HepG2 (cell line): Measurements from ENCODE around the gene NCLN. TPM values are rescaled to one million over a fixed set of nuclear protein-coding genes. Genes with fewer than 3 reads are reported as not detected.

Experiments
- ATAC-seq: fragments of 200-7000 bp; cut with Tn5 transposase; 3 replicates; pipeline ENCODE4 v1.9.1; 2020; ENCODE audit warnings: mild to moderate bottlenecking, moderate library complexity
- BruUV-seq: library from RNA; stranded (reverse); fragments of 400-500 nt; replicated peaks from 2 replicates; lab custom pipeline; 2021; lab: Mats Ljungman, UMichigan
- CTCF ChIA-PET: fragments of 300-600 bp; formaldehyde crosslinking; extraction: SDS; loops from one replicate; lab custom pipeline; 2021; ENCODE audit warnings: low total read pairs, inconsistent platforms, low intra/inter-chr PET ratio; lab: Yijun Ruan, JAX
- POLR2A ChIA-PET: fragments of 350-600 bp; sonication (Branson Sonifier 250); formaldehyde crosslinking; loops from one replicate; lab custom pipeline; 2020; ENCODE audit warnings: antibody characterized with exemption, inconsistent platforms; lab: Yijun Ruan, JAX
- DNase-seq: peaks from one replicate; pipeline ENCODE4 v3.0.0-alpha.2; 2015; ENCODE audit warnings: low spot score
- FAIRE-seq: peaks from 3 replicates; lab custom pipeline; 2011; peaks lifted over from hg19 to GRCh38; lab: Jason Lieb, UNC
- H2AFZ ChIP-seq: one replicate; pipeline ENCODE4 v1.6.1; 2011; ENCODE audit warnings: low read length, inconsistent platforms
- H3K27ac ChIP-seq: fragments of 300-600 bp; 3 replicates; pipeline ENCODE4 v1.8.0; 2011; ENCODE audit warnings: mixed run types, mild to moderate bottlenecking, mixed read lengths, low read length, inconsistent platforms; ENCODE audit not compliant: insufficient read depth; ENCODE audit errors: extremely low read length
- H3K27me3 ChIP-seq, 2 experiments: fragments of 200-600 bp in 1 of 2; 2 replicates in 1 of 2; 3 replicates in 1 of 2; pipeline versions ENCODE4 v1.6.0 to v1.8.0; 2011; ENCODE audit warnings: low read length in 2 of 2, mild to moderate bottlenecking in 2 of 2, moderate library complexity in 2 of 2, inconsistent platforms in 1 of 2; ENCODE audit not compliant: insufficient read depth in 2 of 2, control insufficient read depth in 1 of 2
- H3K36me3 ChIP-seq, 2 experiments: fragments of 200-600 bp in 1 of 2; replicated peaks in 1 of 2; 2 replicates in 1 of 2; 3 replicates in 1 of 2; pipeline versions ENCODE4 v1.5.1 to v1.8.0; 2011; ENCODE audit warnings: low read length in 2 of 2, inconsistent platforms in 1 of 2; ENCODE audit not compliant: insufficient read depth in 2 of 2, control insufficient read depth in 1 of 2
- H3K4me1 ChIP-seq: 2 replicates; pipeline ENCODE4 v1.5.1; 2012; ENCODE audit warnings: low read length, inconsistent platforms; ENCODE audit not compliant: insufficient read depth
- H3K4me2 ChIP-seq: 2 replicates; pipeline ENCODE4 v1.6.0; 2011; ENCODE audit warnings: low read depth, low read length, inconsistent platforms
- H3K4me3 ChIP-seq, 3 experiments: fragments of 200-600 bp in 1 of 3; sonication (generic), shearing (Covaris generic) in 1 of 3; replicated peaks in 1 of 3; 2 replicates each; pipeline ENCODE4 v1.5.1; 2011 to 2016; ENCODE audit warnings: low read length in 3 of 3, inconsistent platforms in 2 of 3, low read depth in 2 of 3, mild to moderate bottlenecking in 2 of 3, control low read depth in 1 of 3, mixed read lengths in 1 of 3; ENCODE audit not compliant: insufficient read depth in 1 of 3
- H3K79me2 ChIP-seq: one replicate; pipeline ENCODE4 v1.6.1; 2011; ENCODE audit warnings: low read length, inconsistent platforms; ENCODE audit not compliant: insufficient read depth
- H3K9ac ChIP-seq: 2 replicates; pipeline ENCODE4 v1.6.0; 2011; ENCODE audit warnings: mild to moderate bottlenecking, low read depth, low read length, inconsistent platforms; ENCODE audit not compliant: insufficient read depth
- H3K9me3 ChIP-seq: 2 replicates; pipeline ENCODE4 v1.5.1; 2012; ENCODE audit warnings: mild to moderate bottlenecking, low read length
- H4K20me1 ChIP-seq: 2 replicates; pipeline ENCODE4 v1.6.0; 2011; ENCODE audit warnings: inconsistent platforms, mild to moderate bottlenecking, low read length, moderate library complexity; ENCODE audit not compliant: insufficient read depth
- BATF2 ChIP-seq: sonication (generic); formaldehyde crosslinking; IDR thresholded peaks from 2 replicates; pipeline ENCODE4 v1.8.0; 2022; ENCODE audit warnings: mild to moderate bottlenecking, missing genetic modification reagents, moderate library complexity
- CREB1 ChIP-seq, 2 experiments: fragments of 450-650 bp in 1 of 2; IDR thresholded peaks; 2 replicates each; pipeline ENCODE4 v1.6.1; 2016 to 2017; ENCODE audit warnings: control low read depth in 1 of 2, mild to moderate bottlenecking in 1 of 2, missing compliant biosample characterization in 1 of 2, missing genetic modification characterization in 1 of 2
- FOXM1 ChIP-seq: sonication (generic); formaldehyde crosslinking; IDR thresholded peaks from 2 replicates; pipeline ENCODE4 v1.5.0; 2020; ENCODE audit warnings: missing genetic modification reagents
- GFI1 ChIP-seq: sonication (generic); formaldehyde crosslinking; IDR thresholded peaks from 2 replicates; pipeline ENCODE4 v1.5.0; 2020; ENCODE audit warnings: missing genetic modification reagents, mild to moderate bottlenecking, borderline replicate concordance
- HMG20A ChIP-seq: IDR thresholded peaks from 2 replicates; pipeline ENCODE4 v1.6.1; 2016; ENCODE audit warnings: borderline replicate concordance
- MYC ChIP-seq: sonication (generic); formaldehyde crosslinking; IDR thresholded peaks from 2 replicates; pipeline ENCODE4 v1.9.0; 2021; ENCODE audit warnings: missing genetic modification reagents, borderline replicate concordance
- MYPOP ChIP-seq: sonication (generic); formaldehyde crosslinking; IDR thresholded peaks from 2 replicates; pipeline ENCODE4 v1.8.1; 2023; ENCODE audit warnings: mild to moderate bottlenecking, moderate library complexity, missing genetic modification reagents
- NFRKB ChIP-seq: fragments of 450-650 bp; IDR thresholded peaks from 2 replicates; pipeline ENCODE4 v1.6.1; 2017
- PAX8 ChIP-seq: sonication (generic); formaldehyde crosslinking; IDR thresholded peaks from 2 replicates; pipeline ENCODE4 v1.8.0; 2022; ENCODE audit warnings: mild to moderate bottlenecking, missing genetic modification reagents, borderline replicate concordance
- REPIN1 ChIP-seq: sonication (generic); formaldehyde crosslinking; IDR thresholded peaks from 2 replicates; pipeline ENCODE4 v1.8.0; 2022; ENCODE audit warnings: missing genetic modification reagents, low read depth, mild to moderate bottlenecking, borderline replicate concordance
- TBX2 ChIP-seq: sonication (generic); formaldehyde crosslinking; IDR thresholded peaks from 2 replicates; pipeline ENCODE4 v1.5.0; 2020; ENCODE audit warnings: missing genetic modification reagents, mild to moderate bottlenecking, borderline replicate concordance
- TMF1 ChIP-seq: sonication (generic); formaldehyde crosslinking; IDR thresholded peaks from 2 replicates; pipeline ENCODE4 v1.8.1; 2022; ENCODE audit warnings: low read depth, missing genetic modification reagents
- U2AF1 ChIP-seq: fragments of 200-400 bp; formaldehyde crosslinking; optimal IDR thresholded peaks from 2 replicates; pipeline ENCODE3; 2017; ENCODE audit warnings: mild to moderate bottlenecking, low read depth, low read length
- XRCC5 ChIP-seq: fragments of 200-400 bp; formaldehyde crosslinking; optimal IDR thresholded peaks from 2 replicates; pipeline ENCODE3; 2017; ENCODE audit warnings: mild to moderate bottlenecking, low read length
- ZBTB44 ChIP-seq: sonication (generic); formaldehyde crosslinking; IDR thresholded peaks from 2 replicates; pipeline ENCODE4 v1.4.0; 2020; ENCODE audit warnings: missing genetic modification reagents
- ZFAT ChIP-seq: sonication (generic); formaldehyde crosslinking; conservative IDR thresholded peaks from 2 replicates; pipeline ENCODE4 v1.8.1; 2023; ENCODE audit warnings: missing genetic modification reagents, inconsistent platforms
- ZFP1 ChIP-seq: IDR thresholded peaks from 2 replicates; pipeline ENCODE4 v1.6.1; 2016
- ZFP41 ChIP-seq: sonication (generic); formaldehyde crosslinking; IDR thresholded peaks from 2 replicates; pipeline ENCODE4 v1.4.0; 2020; ENCODE audit warnings: mild to moderate bottlenecking, missing genetic modification reagents, borderline replicate concordance
- ZMYM3 ChIP-seq: sonication (generic); formaldehyde crosslinking; IDR thresholded peaks from 2 replicates; pipeline ENCODE4 v1.5.1; 2020; ENCODE audit warnings: mild to moderate bottlenecking, missing genetic modification reagents
- ZNF24 ChIP-seq: fragments of 450-650 bp; IDR thresholded peaks from 2 replicates; pipeline ENCODE4 v1.6.1; 2017; ENCODE audit warnings: antibody characterized with exemption, mild to moderate bottlenecking
- ZNF3 ChIP-seq: IDR thresholded peaks from 2 replicates; pipeline ENCODE4 v1.7.0; 2017; ENCODE audit warnings: inconsistent platforms
- ZNF572 ChIP-seq: sonication (generic); formaldehyde crosslinking; IDR thresholded peaks from 2 replicates; pipeline ENCODE4 v1.5.1; 2020; ENCODE audit warnings: mild to moderate bottlenecking, missing genetic modification reagents
- ZNF576 ChIP-seq: sonication (generic); formaldehyde crosslinking; IDR thresholded peaks from 2 replicates; pipeline ENCODE4 v1.4.0; 2020; ENCODE audit warnings: mild to moderate bottlenecking, missing genetic modification reagents
- WGBS: methylation state at CpG from one replicate; pipeline ENCODE4 v1.1.6; 2017; ENCODE audit warnings: low lambda C conversion rate; 5-methylcytosine and 5-hydroxymethylcytosine counted together
- in situ Hi-C: cut with HindIII; loops from 2 replicates; pipeline ENCODE4 v1.10.0; 2017; ENCODE audit warnings: low pct_unique_long_range_greater_than_20kb; ENCODE audit not compliant: extremely low pct_ligation_motif_present
- intact Hi-C: fragments of 100-400 bp; cut with micrococcal nuclease; formaldehyde crosslinking; loops from one replicate; pipeline ENCODE4 v1.10.0; 2022; ENCODE audit not compliant: unreplicated experiment
- polyA plus RNA-seq, 8 experiments: library from polyadenylated mRNA; depleted of rRNA in 3 of 8; stranded (reverse) in 7 of 8; unstranded in 1 of 8; fragments of >200 nt; fragmentation: Illumina TruSeq in 4 of 8; extraction: Trizol in 4 of 8; gene quantifications; 2 replicates each; pipeline versions ENCODE4 v1.2.1 to v1.2.3, GENCODE V29; 2011 to 2016; ENCODE audit warnings: low read depth in 4 of 8, missing spikeins in 1 of 8, mixed read lengths in 1 of 8; ENCODE audit not compliant: insufficient read depth in 1 of 8
- total RNA-seq, 5 experiments: library from RNA; depleted of rRNA; stranded (reverse); fragments of >200 nt; fragmentation: Illumina TruSeq; extraction: Trizol; gene quantifications; 2 replicates each; pipeline ENCODE4 v1.2.3, GENCODE V29; 2016; ENCODE audit warnings: low read depth in 1 of 5

NCLN gene
- total and polyA plus RNA-seq, 2 of the 13 experiments (the other 11 are each of a cell fraction or from before 2014, with no cell fraction given): 42.6 to 56.0 TPM

- Histone ChIP-seq H3K9me3 (no peaks in the 10 kb centered on the region), H3K4me3 (peak overlapping the region in 2 of 3 experiments; percentile 14 to 33; a peak in 2 of 6 replicates), H3K9ac (no peak overlapping the region), H2AFZ (no peak overlapping the region), H3K27ac (no peak overlapping the region), H3K27me3 (no peaks in the 10 kb centered on the region; a peak in 2 of 5 replicates), H3K36me3 (no peaks in the 10 kb centered on the region), H3K79me2 (no peaks in the 10 kb centered on the region), H3K4me1 (peaks cover 47% of the 10 kb centered on the region), H4K20me1 (no peaks in the 10 kb centered on the region), H3K4me2 (peak overlapping the region; percentile 57)
- FAIRE-seq: no peak
- no TSS peak for BruUV-seq
- WGBS: 58% methylated on average over 2 of the region's 15 CpGs
- DNase-seq: peak; percentile 71
- in situ Hi-C loops (no loop called here), intact Hi-C loops (no loop called here)
- CTCF ChIA-PET: no interaction called here
- POLR2A ChIA-PET: interaction anchor here (0.7 kb wide), 1 partner anchor 12 kb away, joined by 3 read pairs; no protein-coding TSS in a partner anchor
- ATAC-seq: peak; percentile 83
- TF ChIP-seq ZNF572: no peak
- no peak for TF ChIP-seq GFI1 (CRISPR knock-in tag)
- no peak for TF ChIP-seq PAX8
- no peak for TF ChIP-seq ZBTB44 (CRISPR knock-in tag)
- TF ChIP-seq FOXM1 (CRISPR knock-in tag): no peak
- peak; percentile 88 for TF ChIP-seq ZNF3 (CRISPR knock-in tag)
- no peak for TF ChIP-seq CREB1 (IDR thresholded peaks at IDR 0.05)
- TF ChIP-seq CREB1 (CRISPR knock-in tag; IDR thresholded peaks at IDR 0.05): no peak
- TF ChIP-seq MYC: no peak
- no peak for TF ChIP-seq NFRKB
- peak; percentile 55; the same call in 1 of the 2 replicates for TF ChIP-seq ZMYM3 (CRISPR knock-in tag)
- TF ChIP-seq TMF1 (CRISPR knock-in tag): no peak
- TF ChIP-seq TBX2 (CRISPR knock-in tag): no peak
- TF ChIP-seq ZNF24: peak; percentile 96
- no peak for TF ChIP-seq ZFP41
- TF ChIP-seq U2AF1: no peak
- TF ChIP-seq REPIN1 (CRISPR knock-in tag): no peak
- no peak for TF ChIP-seq HMG20A (CRISPR knock-in tag)
- no peak for TF ChIP-seq ZNF576 (CRISPR knock-in tag)
- TF ChIP-seq ZFAT (CRISPR knock-in tag): no peak
- no peak for TF ChIP-seq BATF2 (CRISPR knock-in tag)
- no peak for TF ChIP-seq ZFP1
- TF ChIP-seq XRCC5: no peak
- TF ChIP-seq MYPOP: no peak
Observed at GRCh38 chr19:3171894-3172672, 13.6 kb upstream of the NCLN start.
